Gastrocnemius medialis (tissue), 4 donors: ENCODE results near the gene TNFRSF6B. TPM values are rescaled to one million over a fixed set of nuclear protein-coding genes. Genes with fewer than 3 reads are reported as not detected.

Source experiments
- ATAC-seq, 2 donors: fragments of 150-250 bp; one replicate each; pipeline ENCODE4 v1.9.1; 2016
- DNase-seq, 2 donors: peaks; one replicate each; pipeline ENCODE4 v3.0.0-alpha.2; 2019
- H3K27ac ChIP-seq, 4 donors: fragments of 200-600 bp; sonication (generic); 1 replicate in 1 of 4; 2 replicates in 3 of 4; pipeline ENCODE4 v1.5.1; 2016 to 2018; ENCODE audit warnings: mild to moderate bottlenecking in 2 of 4, moderate library complexity in 1 of 4
- H3K27me3 ChIP-seq, 3 donors: fragments of 200-600 bp; sonication (generic) in 2 of 3; 1 replicate in 1 of 3; 2 replicates in 2 of 3; pipeline versions ENCODE4 v1.5.1 to v1.6.0; 2016 to 2019; ENCODE audit warnings: mild to moderate bottlenecking in 1 of 3, moderate library complexity in 1 of 3
- H3K36me3 ChIP-seq, 2 donors: fragments of 200-600 bp; sonication (generic) in 1 of 2; one replicate each; pipeline ENCODE4 v1.5.1; 2017 to 2018
- H3K4me1 ChIP-seq, 2 donors: fragments of 200-600 bp; sonication (generic) in 1 of 2; one replicate each; pipeline ENCODE4 v1.5.1; 2016 to 2017; ENCODE audit warnings: mild to moderate bottlenecking in 2 of 2
- H3K4me3 ChIP-seq, 4 donors: fragments of 200-600 bp; sonication (generic) in 3 of 4; 1 replicate in 1 of 4; 2 replicates in 3 of 4; pipeline ENCODE4 v1.5.1; 2016 to 2019; ENCODE audit warnings: mild to moderate bottlenecking in 2 of 4
- H3K9me3 ChIP-seq, 3 donors: fragments of 200-600 bp; sonication (generic) in 2 of 3; 1 replicate in 1 of 3; 2 replicates in 2 of 3; pipeline ENCODE4 v1.5.1; 2016 to 2019
- CTCF ChIP-seq, 5 experiments: fragments of 450-650 bp in 3 of 5; fragments of 200-600 bp in 2 of 5; sonication (generic) in 2 of 5; IDR thresholded peaks in 4 of 5; conservative IDR thresholded peaks in 1 of 5; 1 replicate in 4 of 5; 2 replicates in 1 of 5; pipeline ENCODE4 v1.5.1; 2016 to 2019; ENCODE audit warnings: antibody characterized with exemption in 5 of 5, mild to moderate bottlenecking in 3 of 5, moderate library complexity in 3 of 5
- POLR2A ChIP-seq, 2 donors: fragments of 450-650 bp; IDR thresholded peaks; one replicate each; pipeline ENCODE4 v1.6.1; 2017; ENCODE audit warnings: antibody characterized with exemption in 2 of 2, mild to moderate bottlenecking in 2 of 2, moderate library complexity in 2 of 2
- in situ Hi-C, 4 donors: fragments of 200-750 bp; cut with MboI; loops; one replicate each; pipeline versions ENCODE4 v1.15.0 to v1.8.0; 2017; ENCODE audit warnings: low sequenced_read_pairs in 4 of 4
- intact Hi-C: fragments of 100-400 bp; cut with DNase I; formaldehyde crosslinking; loops from one replicate; pipeline ENCODE4 v1.15.1; 2023; ENCODE audit warnings: low total_unique reads
- total RNA-seq, 4 donors: library from RNA; depleted of rRNA; stranded (reverse); fragments of >200 nt; gene quantifications; one replicate each; pipeline versions ENCODE4 v1.1.0 to v1.2.3, GENCODE V29; 2016

The TNFRSF6B gene
- total RNA-seq, 4 donors from 2014 or later = 1.2 to 4.8 (median 3.1) TPM

GRCh38 chr20:63745961-63746731, 49.7 kb downstream of the TNFRSF6B start:
- Histone ChIP-seq H3K36me3 (peaks cover 0 to 9% of the 10 kb centered on the region in 2 donors), H3K9me3 (no peaks in the 10 kb centered on the region), H3K4me3 (no peak overlapping the region), H3K27ac (no peak overlapping the region), H3K4me1 (peaks cover 6 to 8% of the 10 kb centered on the region in 2 donors), H3K27me3 (no peaks in the 10 kb centered on the region)
- TF ChIP-seq CTCF (IDR thresholded peaks at IDR 0.05 in 4 of 5, conservative IDR thresholded peaks at IDR 0.05 in 1 of 5) = no peak
- no peak for TF ChIP-seq POLR2A (IDR thresholded peaks at IDR 0.05)
- intact Hi-C loops (no loop called here), in situ Hi-C loops (no loop called here)
- ATAC-seq = no peak
- DNase-seq = no peak

- peaks cover 0 to 9% of the 10 kb centered on the region in 2 donors for H3K36me3 ChIP-seq
- in situ Hi-C loops (no loop called here), intact Hi-C loops (no loop called here)
- DNase-seq = no peak
- TF ChIP-seq POLR2A (IDR thresholded peaks at IDR 0.05) (no peak), CTCF (IDR thresholded peaks at IDR 0.05 in 4 of 5, conservative IDR thresholded peaks at IDR 0.05 in 1 of 5) (no peak)
- peaks cover 0 to 1% of the 10 kb centered on the region in 2 donors for H3K4me1 ChIP-seq
- no peak overlapping the region for H3K4me3 ChIP-seq
- ATAC-seq = no peak
- H3K27ac ChIP-seq = no peak overlapping the region
- no peaks in the 10 kb centered on the region for H3K27me3 ChIP-seq
- H3K9me3 ChIP-seq = no peaks in the 10 kb centered on the region
These were observed 50.4 kb downstream of the TNFRSF6B start for GRCh38 chr20:63746751-63747315.

GRCh38 chr20:63747622-63748069, 51.2 kb downstream of the TNFRSF6B start:
- H3K27me3 ChIP-seq = no peaks in the 10 kb centered on the region
- H3K27ac ChIP-seq = no peak overlapping the region
- no peaks in the 10 kb centered on the region for H3K4me1 ChIP-seq
- ATAC-seq = no peak
- no peak overlapping the region for H3K4me3 ChIP-seq
- in situ Hi-C loops = no loop called here
- H3K36me3 ChIP-seq = peaks cover 0 to 9% of the 10 kb centered on the region in 2 donors
- TF ChIP-seq CTCF (IDR thresholded peaks at IDR 0.05 in 4 of 5, conservative IDR thresholded peaks at IDR 0.05 in 1 of 5) (no peak), POLR2A (IDR thresholded peaks at IDR 0.05) (no peak)
- H3K9me3 ChIP-seq = no peaks in the 10 kb centered on the region
- DNase-seq = no peak
- intact Hi-C loops = no loop called here

Other genes starting within 250 kb of the TNFRSF6B start
- not detected for gene KCNQ2, start 224.0 kb upstream of the TNFRSF6B start, total RNA-seq
- 1,000 to 10,000 TPM; 1,736 to 2,603 (median 2,395) TPM for gene EEF1A2, start 197.6 kb upstream of the TNFRSF6B start, total RNA-seq
- 100 to 1,000 TPM in 1 of 4 donors, 10 to 100 TPM in 3; 50.2 to 207 (median 76.1) TPM for gene PPDPF, start 175.9 kb upstream of the TNFRSF6B start, total RNA-seq
- gene PTK6, start 159.3 kb upstream of the TNFRSF6B start, total RNA-seq = under 1 TPM in 1 of 4 donors, not detected in 3; 0.36 TPM
- not detected for gene SRMS, start 148.9 kb upstream of the TNFRSF6B start, total RNA-seq
- under 1 TPM in 1 of 4 donors, not detected in 3; 0.13 TPM for gene FNDC11, start 142.5 kb upstream of the TNFRSF6B start, total RNA-seq
- gene HELZ2, start 122.4 kb upstream of the TNFRSF6B start, total RNA-seq = 1 to 10 TPM; 1.7 to 6.2 (median 3.6) TPM
- gene GMEB2, start 69.6 kb upstream of the TNFRSF6B start, total RNA-seq = 10 to 100 TPM in 1 of 4 donors, 1 to 10 TPM in 3; 6.1 to 14.3 (median 6.8) TPM
- gene STMN3, start 43.2 kb upstream of the TNFRSF6B start, total RNA-seq = 1 to 10 TPM in 1 of 4 donors, under 1 TPM in 3; 0.51 to 1.9 (median 0.88) TPM
- gene RTEL1, start 38.3 kb upstream of the TNFRSF6B start, total RNA-seq = 1 to 10 TPM; 2.4 to 9.1 (median 6.0) TPM
- 10 to 100 TPM; 26.9 to 35.1 (median 27.8) TPM for gene ARFRP1, start 11.3 kb downstream of the TNFRSF6B start, total RNA-seq
- 10 to 100 TPM; 13.4 to 20.8 (median 15.5) TPM for gene ZGPAT, start 11.4 kb downstream of the TNFRSF6B start, total RNA-seq
- gene LIME1, start 40.0 kb downstream of the TNFRSF6B start, total RNA-seq = 1 to 10 TPM; 2.0 to 6.3 (median 4.1) TPM
- gene SLC2A4RG, start 43.1 kb downstream of the TNFRSF6B start, total RNA-seq = 10 to 100 TPM; 26.0 to 58.7 (median 39.1) TPM
- 1 to 10 TPM; 4.3 to 7.1 (median 5.6) TPM for gene ZBTB46, start 134.6 kb downstream of the TNFRSF6B start, total RNA-seq
- gene ABHD16B, start 164.8 kb downstream of the TNFRSF6B start, total RNA-seq = not detected
- gene TPD52L2, start 168.6 kb downstream of the TNFRSF6B start, total RNA-seq = 10 to 100 TPM; 57.7 to 92.4 (median 59.8) TPM
- 10 to 100 TPM; 18.5 to 26.4 (median 22.5) TPM for gene DNAJC5, start 198.5 kb downstream of the TNFRSF6B start, total RNA-seq